Endothelial cell of umbilical vein (primary cell): ENCODE measurements around the gene FBXW11. TPM values are rescaled to one million over a fixed set of nuclear protein-coding genes. Genes with fewer than 3 reads are reported as not detected.

Experiments
- BruUV-seq: library from RNA; stranded (reverse); fragments of 400-500 nt; replicated peaks from 2 replicates; lab custom pipeline; 2021; lab: Mats Ljungman, UMichigan
- CTCF ChIA-PET: fragments of 300-600, 350-600 bp; sonication (Branson Sonifier 250); formaldehyde crosslinking; loops from one replicate; lab custom pipeline; 2021; ENCODE audit warnings: antibody characterized with exemption, inconsistent platforms; lab: Charles Lee
- POLR2A ChIA-PET: fragments of 300-600, 350-600 bp; sonication (Branson Sonifier 250); formaldehyde crosslinking; loops from one replicate; lab custom pipeline; 2021; ENCODE audit warnings: antibody characterized with exemption, inconsistent platforms; lab: Charles Lee
- DNase-seq: peaks from one replicate; pipeline ENCODE4 v3.0.0-alpha.2; 2011; ENCODE audit warnings: low read depth, low spot score
- FAIRE-seq: peaks from 2 replicates; lab custom pipeline; 2011; peaks lifted over from hg19 to GRCh38; lab: Jason Lieb, UNC
- H2AFZ ChIP-seq: 2 replicates; pipeline ENCODE4 v1.6.0; 2012; ENCODE audit warnings: low read depth, low read length, control low read depth, inconsistent platforms
- H3K27ac ChIP-seq: 2 replicates; pipeline ENCODE4 v1.5.1; 2011; ENCODE audit warnings: low read depth, mild to moderate bottlenecking, control low read depth, low read length, moderate library complexity; ENCODE audit not compliant: insufficient read depth
- H3K27me3 ChIP-seq, 2 experiments: 2 replicates each; pipeline versions ENCODE4 v1.6.0 to v1.6.1; 2011; ENCODE audit warnings: low read length in 2 of 2, mixed read lengths in 1 of 2; ENCODE audit not compliant: control insufficient read depth in 2 of 2, insufficient read depth in 2 of 2
- H3K36me3 ChIP-seq, 2 experiments: 2 replicates in 1 of 2; 3 replicates in 1 of 2; pipeline ENCODE4 v1.5.1; 2011; ENCODE audit warnings: low read length in 2 of 2, mild to moderate bottlenecking in 1 of 2, moderate library complexity in 1 of 2; ENCODE audit not compliant: control insufficient read depth in 2 of 2, insufficient read depth in 2 of 2; ENCODE audit errors: extremely low read depth in 1 of 2
- H3K4me1 ChIP-seq: 3 replicates; pipeline ENCODE4 v1.5.1; 2011; ENCODE audit warnings: mild to moderate bottlenecking, low read length; ENCODE audit not compliant: control insufficient read depth, insufficient read depth; ENCODE audit errors: extremely low read depth
- H3K4me2 ChIP-seq: 2 replicates; pipeline ENCODE4 v1.6.1; 2011; ENCODE audit warnings: low read length, control low read depth, mixed read lengths; ENCODE audit not compliant: insufficient read depth
- H3K4me3 ChIP-seq, 3 experiments: fragments of 200-600 bp in 1 of 3; sonication (generic), shearing (Covaris generic) in 1 of 3; replicated peaks in 1 of 3; 2 replicates each; pipeline ENCODE4 v1.5.1; 2011 to 2016; ENCODE audit warnings: control low read depth in 3 of 3, low read length in 3 of 3, mild to moderate bottlenecking in 2 of 3, inconsistent platforms in 1 of 3, low read depth in 1 of 3, moderate library complexity in 1 of 3; ENCODE audit not compliant: insufficient read depth in 1 of 3
- H3K79me2 ChIP-seq: 2 replicates; pipeline ENCODE4 v1.6.0; 2012; ENCODE audit warnings: low read length, inconsistent platforms; ENCODE audit not compliant: control insufficient read depth, insufficient read depth
- H3K9ac ChIP-seq: replicated peaks from 2 replicates; pipeline ENCODE3; 2011; ENCODE audit warnings: low read length, control low read depth; ENCODE audit not compliant: insufficient read depth; ENCODE audit errors: extremely low read depth
- H3K9me1 ChIP-seq: replicated peaks from 3 replicates; pipeline ENCODE4 v1.6.0; 2011; ENCODE audit warnings: mild to moderate bottlenecking, low read length; ENCODE audit not compliant: control insufficient read depth, insufficient read depth; ENCODE audit errors: extremely low read depth
- H3K9me3 ChIP-seq: replicated peaks from 2 replicates; pipeline ENCODE4 v1.5.1; 2012; ENCODE audit warnings: low read length, inconsistent platforms; ENCODE audit not compliant: control insufficient read depth, insufficient read depth
- H4K20me1 ChIP-seq: replicated peaks from 2 replicates; pipeline ENCODE3; 2011; ENCODE audit warnings: mild to moderate bottlenecking, low read length; ENCODE audit not compliant: control insufficient read depth, insufficient read depth; ENCODE audit errors: extremely low read depth
- EZH2 ChIP-seq: IDR thresholded peaks from 2 replicates; pipeline ENCODE4 v1.6.1; 2012; ENCODE audit warnings: borderline replicate concordance, low read depth, mild to moderate bottlenecking, moderate library complexity, low read length, inconsistent platforms; ENCODE audit not compliant: severe bottlenecking
- FOS ChIP-seq: IDR thresholded peaks from 2 replicates; pipeline ENCODE4 v1.6.1; 2011; ENCODE audit warnings: mild to moderate bottlenecking, low read length, moderate library complexity, borderline replicate concordance; ENCODE audit not compliant: insufficient read depth
- GATA2 ChIP-seq: IDR thresholded peaks from 2 replicates; pipeline ENCODE4 v1.7.0; 2011; ENCODE audit warnings: low read depth, mild to moderate bottlenecking, moderate library complexity, mixed read lengths, low read length; ENCODE audit not compliant: insufficient read length, insufficient read depth
- JUN ChIP-seq: IDR thresholded peaks from 2 replicates; pipeline ENCODE4 v1.6.1; 2011; ENCODE audit warnings: borderline replicate concordance, low read depth; ENCODE audit not compliant: insufficient read length, insufficient read depth
- MYC ChIP-seq: IDR thresholded peaks from one replicate; pipeline ENCODE4 v1.6.1; 2011; ENCODE audit warnings: mild to moderate bottlenecking, low read depth, low read length
- POLR2A ChIP-seq: IDR thresholded peaks from 2 replicates; pipeline ENCODE4 v1.6.1; 2012; ENCODE audit warnings: low read depth, mild to moderate bottlenecking, control low read depth, low read length
- POLR2AphosphoS5 ChIP-seq: IDR thresholded peaks from 2 replicates; pipeline ENCODE4 v1.6.1; 2012; ENCODE audit warnings: low read depth, mild to moderate bottlenecking, control low read depth, low read length, moderate library complexity; ENCODE audit not compliant: insufficient read depth
- dilution Hi-C: fragments of 300-500 bp; cut with MboI; formaldehyde crosslinking; loops from one replicate; pipeline ENCODE4 v1.15.0; 2019; ENCODE audit warnings: low sequenced_read_pairs; ENCODE audit not compliant: extremely low pct_ligation_motif_present
- intact Hi-C: fragments of 100-400 bp; cut with micrococcal nuclease; formaldehyde crosslinking; loops from one replicate; pipeline ENCODE4 v1.10.0; 2022
- polyA plus RNA-seq, 4 experiments: library from polyadenylated mRNA; depleted of rRNA in 3 of 4; stranded (reverse) in 3 of 4; unstranded in 1 of 4; fragments of >200 nt; gene quantifications; 2 replicates each; pipeline versions ENCODE4 v1.2.1 to v1.2.3, GENCODE V29; 2011 to 2012; ENCODE audit warnings: missing spikeins in 1 of 4
- total RNA-seq: library from RNA; stranded (reverse); gene quantifications from 2 replicates; pipeline ENCODE4 v1.2.3, GENCODE V29; 2021
- TF ChIP-seq, protein P1 (sequence below), 2 donors: IDR thresholded peaks; 1 replicate in 1 of 2; 2 replicates in 1 of 2; pipeline ENCODE4 v1.5.1; 2011; ENCODE audit warnings: low read length in 2 of 2, mild to moderate bottlenecking in 2 of 2, moderate library complexity in 2 of 2, control low read depth in 1 of 2, inconsistent platforms in 1 of 2, low read depth in 1 of 2; ENCODE audit not compliant: insufficient read depth in 1 of 2; ENCODE audit errors: extremely low read depth in 1 of 2
- TF ChIP-seq, protein P2 (sequence below): IDR thresholded peaks from 2 replicates; pipeline ENCODE4 v1.6.1; 2011; ENCODE audit not compliant: insufficient read depth, insufficient read length

FBXW11 gene
- total and polyA plus RNA-seq, 2 donors (not counting 3 experiments of a cell fraction or from before 2014, with no cell fraction given), result 30.7 to 44.7 TPM

DNA sequence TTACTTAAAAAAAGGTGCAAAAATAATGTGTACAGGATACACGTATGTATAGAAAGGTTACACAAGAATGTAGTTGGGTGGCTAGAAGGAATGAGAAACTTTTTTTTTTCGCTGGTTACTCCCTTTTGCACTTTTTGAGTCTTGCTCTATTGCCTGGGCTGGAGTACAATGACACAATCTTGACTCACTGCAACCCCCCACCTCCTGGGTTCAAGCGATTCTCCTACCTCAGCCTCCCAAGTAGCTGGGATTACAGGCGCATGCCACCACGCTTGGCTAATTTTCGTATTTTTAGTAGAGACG, 15.8 kb downstream of the FBXW11 start:
- TF ChIP-seq POLR2AphosphoS5, result no peak
- TF ChIP-seq, protein P1, sequence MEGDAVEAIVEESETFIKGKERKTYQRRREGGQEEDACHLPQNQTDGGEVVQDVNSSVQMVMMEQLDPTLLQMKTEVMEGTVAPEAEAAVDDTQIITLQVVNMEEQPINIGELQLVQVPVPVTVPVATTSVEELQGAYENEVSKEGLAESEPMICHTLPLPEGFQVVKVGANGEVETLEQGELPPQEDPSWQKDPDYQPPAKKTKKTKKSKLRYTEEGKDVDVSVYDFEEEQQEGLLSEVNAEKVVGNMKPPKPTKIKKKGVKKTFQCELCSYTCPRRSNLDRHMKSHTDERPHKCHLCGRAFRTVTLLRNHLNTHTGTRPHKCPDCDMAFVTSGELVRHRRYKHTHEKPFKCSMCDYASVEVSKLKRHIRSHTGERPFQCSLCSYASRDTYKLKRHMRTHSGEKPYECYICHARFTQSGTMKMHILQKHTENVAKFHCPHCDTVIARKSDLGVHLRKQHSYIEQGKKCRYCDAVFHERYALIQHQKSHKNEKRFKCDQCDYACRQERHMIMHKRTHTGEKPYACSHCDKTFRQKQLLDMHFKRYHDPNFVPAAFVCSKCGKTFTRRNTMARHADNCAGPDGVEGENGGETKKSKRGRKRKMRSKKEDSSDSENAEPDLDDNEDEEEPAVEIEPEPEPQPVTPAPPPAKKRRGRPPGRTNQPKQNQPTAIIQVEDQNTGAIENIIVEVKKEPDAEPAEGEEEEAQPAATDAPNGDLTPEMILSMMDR (IDR thresholded peaks at IDR 0.05; ENCODE audit: extremely low read depth in 1 of 2, insufficient read depth in 1 of 2, low read depth in 1 of 2, low read length in 2 of 2), result no peak
- no peak for TF ChIP-seq MYC
- Histone ChIP-seq H2AFZ (no peak overlapping the region), H3K4me3 (no peak overlapping the region), H3K27me3 (no peaks in the 10 kb centered on the region), H4K20me1 (peaks cover 9% of the 10 kb centered on the region), H3K9me1 (no peaks in the 10 kb centered on the region), H3K9ac (no peak overlapping the region), H3K4me1 (no peaks in the 10 kb centered on the region), H3K4me2 (no peak overlapping the region), H3K9me3 (no peaks in the 10 kb centered on the region), H3K79me2 (peaks cover 65% of the 10 kb centered on the region), H3K36me3 (peaks cover 0 to 2% of the 10 kb centered on the region in 2 experiments), H3K27ac (no peak overlapping the region)
- DNase-seq, result no peak
- intact Hi-C loops (no loop called here), dilution Hi-C loops (no loop called here)
- no peak for FAIRE-seq
- ChIA-PET POLR2A (interaction anchor here (0.7 kb wide), 1 partner anchor 1108 kb away, joined by 4 read pairs; no protein-coding TSS in a partner anchor), CTCF (no interaction called here)
- no TSS peak for BruUV-seq

DNA sequence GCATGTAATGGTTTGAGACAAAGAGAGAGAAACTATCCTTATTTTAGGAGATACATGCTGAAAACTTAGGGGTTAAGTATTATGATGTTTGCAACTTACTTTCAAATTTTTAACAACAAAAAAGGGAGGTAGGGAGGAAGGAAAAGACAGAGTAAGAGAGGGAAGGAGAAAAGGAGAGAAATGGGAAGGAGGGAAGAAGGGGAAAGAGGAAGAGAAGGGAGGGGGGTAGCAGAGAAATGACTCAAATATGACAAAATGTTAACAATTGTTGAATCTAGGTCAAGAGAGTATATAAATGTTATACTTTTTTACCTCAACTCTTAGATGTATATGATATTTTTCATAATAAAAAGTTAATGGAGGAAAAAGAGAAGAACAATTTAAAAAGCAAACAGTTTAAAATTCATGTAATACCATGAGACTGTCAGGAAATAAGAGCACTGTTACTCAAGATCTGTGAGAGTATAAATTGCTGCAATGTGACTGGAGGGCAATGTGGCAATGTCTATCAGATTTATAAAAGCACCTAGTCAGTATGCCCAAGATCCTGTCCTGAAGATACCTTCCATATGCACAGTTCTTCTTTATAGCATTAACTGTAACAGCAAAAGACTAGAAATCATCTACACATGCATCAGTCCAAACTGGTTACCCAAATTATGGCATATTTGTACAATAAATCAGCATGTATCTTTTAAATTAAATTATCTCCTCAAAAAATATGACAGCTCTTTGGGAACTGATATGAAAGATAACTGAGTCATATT, 16.3 kb downstream of the FBXW11 start:
- no peak overlapping the region for H2AFZ ChIP-seq
- peaks cover 1% of the 10 kb centered on the region for H3K4me1 ChIP-seq
- H3K36me3 ChIP-seq, result peaks cover 0 to 2% of the 10 kb centered on the region in 2 experiments
- H3K27me3 ChIP-seq, result no peaks in the 10 kb centered on the region
- H3K9me1 ChIP-seq, result no peaks in the 10 kb centered on the region
- no peak overlapping the region for H3K9ac ChIP-seq
- BruUV-seq, result no TSS peak
- no peak for DNase-seq
- ChIA-PET POLR2A (no interaction called here), CTCF (interaction anchor here (0.9 kb wide), 1 partner anchor 69 kb away, joined by 3 read pairs; no protein-coding TSS in a partner anchor)
- H3K9me3 ChIP-seq, result no peaks in the 10 kb centered on the region
- intact Hi-C loops (no loop called here), dilution Hi-C loops (no loop called here)
- no peak overlapping the region for H3K27ac ChIP-seq
- H3K4me2 ChIP-seq, result no peak overlapping the region
- H3K79me2 ChIP-seq, result peaks cover 62% of the 10 kb centered on the region
- no peak overlapping the region for H3K4me3 ChIP-seq
- peaks cover 9% of the 10 kb centered on the region for H4K20me1 ChIP-seq
- no peak for TF ChIP-seq GATA2
- no peak for TF ChIP-seq JUN
- TF ChIP-seq, protein P1 (IDR thresholded peaks at IDR 0.05; ENCODE audit: extremely low read depth in 1 of 2, insufficient read depth in 1 of 2, low read depth in 1 of 2, low read length in 2 of 2), result no peak
- TF ChIP-seq, protein P2, sequence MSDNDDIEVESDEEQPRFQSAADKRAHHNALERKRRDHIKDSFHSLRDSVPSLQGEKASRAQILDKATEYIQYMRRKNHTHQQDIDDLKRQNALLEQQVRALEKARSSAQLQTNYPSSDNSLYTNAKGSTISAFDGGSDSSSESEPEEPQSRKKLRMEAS, result no peak
- no peak for TF ChIP-seq FOS
- TF ChIP-seq EZH2, result no peak
- TF ChIP-seq MYC, result no peak
- no peak for TF ChIP-seq POLR2A
- TF ChIP-seq POLR2AphosphoS5, result no peak
- FAIRE-seq, result no peak
